Gastroesophageal sphincter (tissue), 4 donors: ENCODE measurements around the gene ABHD16A. TPM values are rescaled to one million over a fixed set of nuclear protein-coding genes. Genes with fewer than 3 reads are reported as not detected.
A peak's percentile ranks its signal among the peaks of the same experiment; 100 is the strongest.

ENCODE experiments used
- ATAC-seq: fragments of 150-250 bp; one replicate; pipeline ENCODE4 v1.9.1; 2016; ENCODE audit warnings: mild to moderate bottlenecking, moderate library complexity
- H3K27ac ChIP-seq, 4 donors: fragments of 200-600 bp; sonication (generic) in 3 of 4; 1 replicate in 3 of 4; 2 replicates in 1 of 4; pipeline ENCODE4 v1.5.1; 2016 to 2019
- H3K27me3 ChIP-seq: fragments of 200-600 bp; sonication (generic); one replicate; pipeline ENCODE4 v1.5.1; 2019
- H3K36me3 ChIP-seq, 2 donors: fragments of 200-600 bp; sonication (generic); one replicate each; pipeline ENCODE4 v1.5.1; 2019; ENCODE audit warnings: control low read depth in 1 of 2
- H3K4me1 ChIP-seq, 3 donors: fragments of 200-600 bp; sonication (generic); 1 replicate in 2 of 3; 2 replicates in 1 of 3; pipeline ENCODE4 v1.5.1; 2016 to 2019; ENCODE audit warnings: control low read depth in 2 of 3
- H3K4me3 ChIP-seq, 2 donors: fragments of 200-600 bp; sonication (generic); one replicate each; pipeline ENCODE4 v1.5.1; 2019; ENCODE audit warnings: mild to moderate bottlenecking in 1 of 2, moderate library complexity in 1 of 2
- H3K9me3 ChIP-seq, 3 donors: fragments of 200-600 bp; sonication (generic); one replicate each; pipeline ENCODE4 v1.5.1; 2017 to 2019; ENCODE audit warnings: control low read depth in 2 of 3
- EP300 ChIP-seq: sonication (generic); formaldehyde crosslinking; IDR thresholded peaks from one replicate; pipeline ENCODE4 v1.6.1; 2017; ENCODE audit warnings: antibody characterized with exemption, mild to moderate bottlenecking
- POLR2A ChIP-seq, 2 donors: fragments of 450-650 bp; IDR thresholded peaks; one replicate each; pipeline ENCODE4 v1.6.1; 2017; ENCODE audit warnings: antibody characterized with exemption in 2 of 2, mild to moderate bottlenecking in 2 of 2, moderate library complexity in 1 of 2
- POLR2AphosphoS5 ChIP-seq: sonication (generic); formaldehyde crosslinking; IDR thresholded peaks from one replicate; pipeline ENCODE4 v1.6.1; 2017; ENCODE audit warnings: antibody characterized with exemption
- WGBS, 2 donors: methylation state at CpG; one replicate each; pipeline ENCODE4 v1.1.5; 2018; ENCODE audit warnings: low coverage in 1 of 2; 5-methylcytosine and 5-hydroxymethylcytosine counted together
- total RNA-seq, 4 donors: library from RNA; depleted of rRNA; stranded (reverse); fragments of >200 nt; gene quantifications; one replicate each; pipeline ENCODE4 v1.1.0, GENCODE V29; 2016
- TF ChIP-seq, protein P1 (sequence below), 4 experiments: fragments of 200-600 bp in 2 of 4; fragments of 450-650 bp in 2 of 4; sonication (generic) in 1 of 4; IDR thresholded peaks; one replicate each; pipeline ENCODE4 v1.5.1; 2017 to 2019; ENCODE audit warnings: antibody characterized with exemption in 4 of 4, mild to moderate bottlenecking in 2 of 4, moderate library complexity in 2 of 4

ABHD16A gene
- total RNA-seq, 4 donors from 2014 or later: 37.4 to 49.8 (median 47.2) TPM

- Histone ChIP-seq H3K36me3 (peaks cover 0 to 53% of the 10 kb centered on the region in 2 donors), H3K4me3 (peak within 1 kb of the TSS; percentile 55 to 67), H3K27ac (peak within 1 kb of the TSS; percentile 95 to 98 (median 96)), H3K9me3 (no peaks in the 10 kb centered on the region), H3K4me1 (peaks cover 0 to 77% (median 28%) of the 10 kb centered on the region in 3 donors), H3K27me3 (no peaks in the 10 kb centered on the region)
- TF ChIP-seq POLR2AphosphoS5 (peak; percentile 76), EP300 (no peak), POLR2A (IDR thresholded peaks at IDR 0.05) (peak in 1 of 2 donors; percentile 30)
- TF ChIP-seq, protein P1, sequence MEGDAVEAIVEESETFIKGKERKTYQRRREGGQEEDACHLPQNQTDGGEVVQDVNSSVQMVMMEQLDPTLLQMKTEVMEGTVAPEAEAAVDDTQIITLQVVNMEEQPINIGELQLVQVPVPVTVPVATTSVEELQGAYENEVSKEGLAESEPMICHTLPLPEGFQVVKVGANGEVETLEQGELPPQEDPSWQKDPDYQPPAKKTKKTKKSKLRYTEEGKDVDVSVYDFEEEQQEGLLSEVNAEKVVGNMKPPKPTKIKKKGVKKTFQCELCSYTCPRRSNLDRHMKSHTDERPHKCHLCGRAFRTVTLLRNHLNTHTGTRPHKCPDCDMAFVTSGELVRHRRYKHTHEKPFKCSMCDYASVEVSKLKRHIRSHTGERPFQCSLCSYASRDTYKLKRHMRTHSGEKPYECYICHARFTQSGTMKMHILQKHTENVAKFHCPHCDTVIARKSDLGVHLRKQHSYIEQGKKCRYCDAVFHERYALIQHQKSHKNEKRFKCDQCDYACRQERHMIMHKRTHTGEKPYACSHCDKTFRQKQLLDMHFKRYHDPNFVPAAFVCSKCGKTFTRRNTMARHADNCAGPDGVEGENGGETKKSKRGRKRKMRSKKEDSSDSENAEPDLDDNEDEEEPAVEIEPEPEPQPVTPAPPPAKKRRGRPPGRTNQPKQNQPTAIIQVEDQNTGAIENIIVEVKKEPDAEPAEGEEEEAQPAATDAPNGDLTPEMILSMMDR (IDR thresholded peaks at IDR 0.05): no peak
- 0% methylated on average over 14 to 19 of the region's 39 CpGs for WGBS, 2 donors
- ATAC-seq: peak; percentile 59
Measured at GRCh38 chr6:31664790-31665500, 38.2 kb downstream of the ABHD16A start, which contains the start of gene GPANK1. TSS of gene GPANK1 (minus strand) at chr6:31664997. CDS start at chr6:31664478, 519 bp downstream.

GRCh38 chr6:31663961-31664789 is 38.9 kb downstream of the ABHD16A start:
- TF ChIP-seq POLR2AphosphoS5 (no peak), POLR2A (IDR thresholded peaks at IDR 0.05) (no peak), EP300 (no peak)
- TF ChIP-seq, protein P1 (IDR thresholded peaks at IDR 0.05): no peak
- 0 to 3% methylated on average over 7 to 9 of the region's 17 CpGs for WGBS, 2 donors
- Histone ChIP-seq H3K4me1 (peaks cover 3 to 77% (median 34%) of the 10 kb centered on the region in 3 donors), H3K36me3 (peaks cover 0 to 45% of the 10 kb centered on the region in 2 donors), H3K27ac (peak overlapping the region; percentile 95 to 98 (median 96)), H3K4me3 (peak overlapping the region; percentile 55 to 67), H3K27me3 (no peaks in the 10 kb centered on the region), H3K9me3 (no peaks in the 10 kb centered on the region)
- ATAC-seq: peak; percentile 21

- H3K4me3 ChIP-seq: peak overlapping the region; percentile 55 to 67
- ATAC-seq: no peak
- WGBS, 2 donors: 17 to 57% methylated on average over 1 to 2 of the region's 9 CpGs
- no peaks in the 10 kb centered on the region for H3K27me3 ChIP-seq
- H3K27ac ChIP-seq: peak overlapping the region; percentile 95 to 98 (median 96)
- TF ChIP-seq EP300 (no peak), POLR2A (IDR thresholded peaks at IDR 0.05) (no peak), POLR2AphosphoS5 (no peak)
- TF ChIP-seq, protein P1 (IDR thresholded peaks at IDR 0.05): no peak
- peaks cover 8 to 77% (median 42%) of the 10 kb centered on the region in 3 donors for H3K4me1 ChIP-seq
- no peaks in the 10 kb centered on the region for H3K9me3 ChIP-seq
- H3K36me3 ChIP-seq: peaks cover 0 to 39% of the 10 kb centered on the region in 2 donors
Measured at GRCh38 chr6:31663126-31663960, 39.8 kb downstream of the ABHD16A start.

GRCh38 chr6:31662124-31662723 is 40.9 kb downstream of the ABHD16A start:
- WGBS, 2 donors: 97 to 100% methylated on average over 2 to 5 of the region's 12 CpGs
- H3K27ac ChIP-seq: peak overlapping the region in 3 of 4 donors; percentile 9 to 19 (median 17)
- no peak for ATAC-seq
- TF ChIP-seq POLR2AphosphoS5: no peak
- TF ChIP-seq EP300: no peak
- no peak for TF ChIP-seq POLR2A (IDR thresholded peaks at IDR 0.05)
- no peaks in the 10 kb centered on the region for H3K9me3 ChIP-seq
- H3K27me3 ChIP-seq: no peaks in the 10 kb centered on the region
- peaks cover 0 to 39% of the 10 kb centered on the region in 2 donors for H3K36me3 ChIP-seq
- no peak overlapping the region for H3K4me3 ChIP-seq
- H3K4me1 ChIP-seq: peaks cover 8 to 77% (median 45%) of the 10 kb centered on the region in 3 donors
